Measurements from ENCODE around the gene SUSD4. TPM values are rescaled to one million over a fixed set of nuclear protein-coding genes. Genes with fewer than 3 reads are reported as not detected.
A peak's percentile ranks its signal among the peaks of the same experiment; 100 is the strongest.

Gene SUSD4
- total RNA-seq, 1 donor from 2014 or later = not detected

- H3K27ac Mint-ChIP-seq (ENCODE audit: unreplicated experiment) = no peak overlapping the region
- peak; percentile 48 for DNase-seq (ENCODE audit: extremely low spot score, unreplicated experiment)
- no peak for TF ChIP-seq CTCF (IDR thresholded peaks at IDR 0.05)
- no peaks in the 10 kb centered on the region for H3K9me3 Mint-ChIP-seq (ENCODE audit: unreplicated experiment)
- no peaks in the 10 kb centered on the region for H3K36me3 Mint-ChIP-seq (ENCODE audit: unreplicated experiment)
- H3K4me1 Mint-ChIP-seq (ENCODE audit: unreplicated experiment) = no peaks in the 10 kb centered on the region
- H3K27me3 Mint-ChIP-seq (ENCODE audit: unreplicated experiment) = peaks cover 15% of the 10 kb centered on the region
- H3K4me3 Mint-ChIP-seq (ENCODE audit: unreplicated experiment) = no peak overlapping the region
Observed at GRCh38 chr1:223250632-223251015, 113.4 kb downstream of the SUSD4 start.

- Mint-ChIP-seq H3K9me3 (ENCODE audit: unreplicated experiment) (no peaks in the 10 kb centered on the region), H3K36me3 (ENCODE audit: unreplicated experiment) (no peaks in the 10 kb centered on the region), H3K4me1 (ENCODE audit: unreplicated experiment) (no peaks in the 10 kb centered on the region), H3K4me3 (ENCODE audit: unreplicated experiment) (no peak overlapping the region), H3K27ac (ENCODE audit: unreplicated experiment) (no peak overlapping the region), H3K27me3 (ENCODE audit: unreplicated experiment) (peaks cover 12% of the 10 kb centered on the region)
- no peak for DNase-seq (ENCODE audit: extremely low spot score, unreplicated experiment)
- TF ChIP-seq CTCF (IDR thresholded peaks at IDR 0.05) = no peak
Observed at GRCh38 chr1:223249854-223250631, 113.9 kb downstream of the SUSD4 start.

GRCh38 chr1:223248770-223249140 is 115.2 kb downstream of the SUSD4 start:
- Mint-ChIP-seq H3K36me3 (ENCODE audit: unreplicated experiment) (no peaks in the 10 kb centered on the region), H3K27me3 (ENCODE audit: unreplicated experiment) (peaks cover 3% of the 10 kb centered on the region), H3K4me3 (ENCODE audit: unreplicated experiment) (no peak overlapping the region), H3K9me3 (ENCODE audit: unreplicated experiment) (no peaks in the 10 kb centered on the region), H3K4me1 (ENCODE audit: unreplicated experiment) (no peaks in the 10 kb centered on the region), H3K27ac (ENCODE audit: unreplicated experiment) (no peak overlapping the region)
- TF ChIP-seq CTCF (IDR thresholded peaks at IDR 0.05) = no peak
- no peak for DNase-seq (ENCODE audit: extremely low spot score, unreplicated experiment)

GRCh38 chr1:223248001-223248769 is 115.8 kb downstream of the SUSD4 start:
- Mint-ChIP-seq H3K27me3 (ENCODE audit: unreplicated experiment) (peaks cover 1% of the 10 kb centered on the region), H3K4me1 (ENCODE audit: unreplicated experiment) (no peaks in the 10 kb centered on the region), H3K36me3 (ENCODE audit: unreplicated experiment) (no peaks in the 10 kb centered on the region), H3K4me3 (ENCODE audit: unreplicated experiment) (no peak overlapping the region), H3K27ac (ENCODE audit: unreplicated experiment) (no peak overlapping the region), H3K9me3 (ENCODE audit: unreplicated experiment) (no peaks in the 10 kb centered on the region)
- peak; percentile 51 for DNase-seq (ENCODE audit: extremely low spot score, unreplicated experiment)
- no peak for TF ChIP-seq CTCF (IDR thresholded peaks at IDR 0.05)

- no peak overlapping the region for H3K4me3 Mint-ChIP-seq (ENCODE audit: unreplicated experiment)
- H3K27me3 Mint-ChIP-seq (ENCODE audit: unreplicated experiment) = no peaks in the 10 kb centered on the region
- TF ChIP-seq CTCF (IDR thresholded peaks at IDR 0.05) = no peak
- no peaks in the 10 kb centered on the region for H3K4me1 Mint-ChIP-seq (ENCODE audit: unreplicated experiment)
- no peak overlapping the region for H3K27ac Mint-ChIP-seq (ENCODE audit: unreplicated experiment)
- no peaks in the 10 kb centered on the region for H3K36me3 Mint-ChIP-seq (ENCODE audit: unreplicated experiment)
- peak; percentile 53 for DNase-seq (ENCODE audit: extremely low spot score, unreplicated experiment)
- no peaks in the 10 kb centered on the region for H3K9me3 Mint-ChIP-seq (ENCODE audit: unreplicated experiment)
Observed at GRCh38 chr1:223246476-223247112, 117.4 kb downstream of the SUSD4 start.

All from osteocyte (in vitro differentiated cells).